HEK293 (cell line): Measurements from ENCODE around the gene MTTP.

ENCODE experiments used
- GLIS1 ChIP-seq: fragments of 450-650 bp; formaldehyde crosslinking; IDR thresholded peaks from 2 replicates; pipeline ENCODE4 v1.5.1; 2016; ENCODE audit warnings: missing biosample characterization, missing genetic modification characterization
- ZNF561 ChIP-seq: fragments of 450-650 bp; IDR thresholded peaks from 2 replicates; pipeline ENCODE4 v1.5.1; 2018; ENCODE audit warnings: missing biosample characterization, missing genetic modification characterization, borderline replicate concordance
- ZNF610 ChIP-seq: fragments of 450-650 bp; formaldehyde crosslinking; IDR thresholded peaks from 2 replicates; pipeline ENCODE4 v1.5.1; 2016; ENCODE audit warnings: missing biosample characterization, missing genetic modification characterization, borderline replicate concordance
- ZNF654 ChIP-seq: fragments of 450-650 bp; formaldehyde crosslinking; IDR thresholded peaks from 2 replicates; pipeline ENCODE4 v1.5.1; 2016; ENCODE audit warnings: low read depth, missing biosample characterization, missing genetic modification characterization
- TF ChIP-seq, protein P1 (sequence below): fragments of 450-650 bp; formaldehyde crosslinking; IDR thresholded peaks from 2 replicates; pipeline ENCODE4 v1.5.1; 2016; ENCODE audit warnings: missing biosample characterization, missing genetic modification characterization
- TF ChIP-seq, protein P2 (sequence below): fragments of 450-650 bp; formaldehyde crosslinking; IDR thresholded peaks from 2 replicates; pipeline ENCODE4 v1.5.0; 2017; ENCODE audit warnings: missing biosample characterization, missing genetic modification characterization, borderline replicate concordance
- TF ChIP-seq, protein P3 (sequence below): sonication (generic); formaldehyde crosslinking; IDR thresholded peaks from 2 replicates; pipeline ENCODE4 v1.8.1; 2022; ENCODE audit warnings: mild to moderate bottlenecking, moderate library complexity, missing genetic modification reagents
- TF ChIP-seq, protein P4 (sequence below): fragments of 450-650 bp; formaldehyde crosslinking; IDR thresholded peaks from 2 replicates; pipeline ENCODE4 v1.5.1; 2016; ENCODE audit warnings: missing biosample characterization, missing genetic modification characterization
- TF ChIP-seq, protein P5 (sequence below): fragments of 450-650 bp; formaldehyde crosslinking; conservative IDR thresholded peaks from 2 replicates; pipeline ENCODE4 v1.5.1; 2016; ENCODE audit warnings: low read depth, missing biosample characterization, missing genetic modification characterization

DNA sequence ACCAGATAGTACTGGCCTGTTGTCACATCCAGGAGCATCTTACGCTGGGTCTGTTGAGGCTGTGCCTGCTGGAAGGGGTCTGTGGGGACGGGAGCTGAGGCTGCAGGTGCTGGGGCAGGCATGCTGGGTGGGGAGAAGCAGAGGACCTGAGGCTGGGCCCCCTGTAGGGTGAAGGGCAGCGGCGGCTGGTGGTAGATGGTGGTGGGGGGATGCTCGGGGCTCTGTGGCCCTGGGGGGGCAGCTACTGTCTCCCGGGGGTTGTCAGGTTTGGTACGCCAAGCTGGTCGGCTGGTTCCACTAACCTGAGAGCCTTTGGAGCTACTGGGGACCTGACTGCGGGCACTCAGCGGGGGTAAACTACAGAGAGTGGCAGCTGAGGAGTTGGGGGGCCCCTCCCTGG is 75.2 kb downstream of the MTTP start:
- TF ChIP-seq, protein P1, sequence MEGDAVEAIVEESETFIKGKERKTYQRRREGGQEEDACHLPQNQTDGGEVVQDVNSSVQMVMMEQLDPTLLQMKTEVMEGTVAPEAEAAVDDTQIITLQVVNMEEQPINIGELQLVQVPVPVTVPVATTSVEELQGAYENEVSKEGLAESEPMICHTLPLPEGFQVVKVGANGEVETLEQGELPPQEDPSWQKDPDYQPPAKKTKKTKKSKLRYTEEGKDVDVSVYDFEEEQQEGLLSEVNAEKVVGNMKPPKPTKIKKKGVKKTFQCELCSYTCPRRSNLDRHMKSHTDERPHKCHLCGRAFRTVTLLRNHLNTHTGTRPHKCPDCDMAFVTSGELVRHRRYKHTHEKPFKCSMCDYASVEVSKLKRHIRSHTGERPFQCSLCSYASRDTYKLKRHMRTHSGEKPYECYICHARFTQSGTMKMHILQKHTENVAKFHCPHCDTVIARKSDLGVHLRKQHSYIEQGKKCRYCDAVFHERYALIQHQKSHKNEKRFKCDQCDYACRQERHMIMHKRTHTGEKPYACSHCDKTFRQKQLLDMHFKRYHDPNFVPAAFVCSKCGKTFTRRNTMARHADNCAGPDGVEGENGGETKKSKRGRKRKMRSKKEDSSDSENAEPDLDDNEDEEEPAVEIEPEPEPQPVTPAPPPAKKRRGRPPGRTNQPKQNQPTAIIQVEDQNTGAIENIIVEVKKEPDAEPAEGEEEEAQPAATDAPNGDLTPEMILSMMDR (tag by site-specific recombination) = no peak
- TF ChIP-seq ZNF654 (tag by site-specific recombination) = no peak
- no peak for TF ChIP-seq ZNF561 (tag by site-specific recombination)
- TF ChIP-seq GLIS1 (tag by site-specific recombination) = no peak
- TF ChIP-seq, protein P2, sequence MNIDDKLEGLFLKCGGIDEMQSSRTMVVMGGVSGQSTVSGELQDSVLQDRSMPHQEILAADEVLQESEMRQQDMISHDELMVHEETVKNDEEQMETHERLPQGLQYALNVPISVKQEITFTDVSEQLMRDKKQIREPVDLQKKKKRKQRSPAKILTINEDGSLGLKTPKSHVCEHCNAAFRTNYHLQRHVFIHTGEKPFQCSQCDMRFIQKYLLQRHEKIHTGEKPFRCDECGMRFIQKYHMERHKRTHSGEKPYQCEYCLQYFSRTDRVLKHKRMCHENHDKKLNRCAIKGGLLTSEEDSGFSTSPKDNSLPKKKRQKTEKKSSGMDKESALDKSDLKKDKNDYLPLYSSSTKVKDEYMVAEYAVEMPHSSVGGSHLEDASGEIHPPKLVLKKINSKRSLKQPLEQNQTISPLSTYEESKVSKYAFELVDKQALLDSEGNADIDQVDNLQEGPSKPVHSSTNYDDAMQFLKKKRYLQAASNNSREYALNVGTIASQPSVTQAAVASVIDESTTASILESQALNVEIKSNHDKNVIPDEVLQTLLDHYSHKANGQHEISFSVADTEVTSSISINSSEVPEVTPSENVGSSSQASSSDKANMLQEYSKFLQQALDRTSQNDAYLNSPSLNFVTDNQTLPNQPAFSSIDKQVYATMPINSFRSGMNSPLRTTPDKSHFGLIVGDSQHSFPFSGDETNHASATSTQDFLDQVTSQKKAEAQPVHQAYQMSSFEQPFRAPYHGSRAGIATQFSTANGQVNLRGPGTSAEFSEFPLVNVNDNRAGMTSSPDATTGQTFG (tag by site-specific recombination) = no peak
- TF ChIP-seq, protein P3, sequence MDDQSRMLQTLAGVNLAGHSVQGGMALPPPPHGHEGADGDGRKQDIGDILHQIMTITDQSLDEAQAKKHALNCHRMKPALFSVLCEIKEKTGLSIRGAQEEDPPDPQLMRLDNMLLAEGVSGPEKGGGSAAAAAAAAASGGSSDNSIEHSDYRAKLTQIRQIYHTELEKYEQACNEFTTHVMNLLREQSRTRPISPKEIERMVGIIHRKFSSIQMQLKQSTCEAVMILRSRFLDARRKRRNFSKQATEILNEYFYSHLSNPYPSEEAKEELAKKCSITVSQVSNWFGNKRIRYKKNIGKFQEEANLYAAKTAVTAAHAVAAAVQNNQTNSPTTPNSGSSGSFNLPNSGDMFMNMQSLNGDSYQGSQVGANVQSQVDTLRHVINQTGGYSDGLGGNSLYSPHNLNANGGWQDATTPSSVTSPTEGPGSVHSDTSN (CRISPR knock-in tag) = no peak
- TF ChIP-seq ZNF610 (tag by site-specific recombination) = no peak
- TF ChIP-seq, protein P4, sequence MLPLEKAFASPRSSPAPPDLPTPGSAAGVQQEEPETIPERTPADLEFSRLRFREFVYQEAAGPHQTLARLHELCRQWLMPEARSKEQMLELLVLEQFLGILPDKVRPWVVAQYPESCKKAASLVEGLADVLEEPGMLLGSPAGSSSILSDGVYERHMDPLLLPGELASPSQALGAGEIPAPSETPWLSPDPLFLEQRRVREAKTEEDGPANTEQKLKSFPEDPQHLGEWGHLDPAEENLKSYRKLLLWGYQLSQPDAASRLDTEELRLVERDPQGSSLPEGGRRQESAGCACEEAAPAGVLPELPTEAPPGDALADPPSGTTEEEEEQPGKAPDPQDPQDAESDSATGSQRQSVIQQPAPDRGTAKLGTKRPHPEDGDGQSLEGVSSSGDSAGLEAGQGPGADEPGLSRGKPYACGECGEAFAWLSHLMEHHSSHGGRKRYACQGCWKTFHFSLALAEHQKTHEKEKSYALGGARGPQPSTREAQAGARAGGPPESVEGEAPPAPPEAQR (tag by site-specific recombination) = no peak
- TF ChIP-seq, protein P5, sequence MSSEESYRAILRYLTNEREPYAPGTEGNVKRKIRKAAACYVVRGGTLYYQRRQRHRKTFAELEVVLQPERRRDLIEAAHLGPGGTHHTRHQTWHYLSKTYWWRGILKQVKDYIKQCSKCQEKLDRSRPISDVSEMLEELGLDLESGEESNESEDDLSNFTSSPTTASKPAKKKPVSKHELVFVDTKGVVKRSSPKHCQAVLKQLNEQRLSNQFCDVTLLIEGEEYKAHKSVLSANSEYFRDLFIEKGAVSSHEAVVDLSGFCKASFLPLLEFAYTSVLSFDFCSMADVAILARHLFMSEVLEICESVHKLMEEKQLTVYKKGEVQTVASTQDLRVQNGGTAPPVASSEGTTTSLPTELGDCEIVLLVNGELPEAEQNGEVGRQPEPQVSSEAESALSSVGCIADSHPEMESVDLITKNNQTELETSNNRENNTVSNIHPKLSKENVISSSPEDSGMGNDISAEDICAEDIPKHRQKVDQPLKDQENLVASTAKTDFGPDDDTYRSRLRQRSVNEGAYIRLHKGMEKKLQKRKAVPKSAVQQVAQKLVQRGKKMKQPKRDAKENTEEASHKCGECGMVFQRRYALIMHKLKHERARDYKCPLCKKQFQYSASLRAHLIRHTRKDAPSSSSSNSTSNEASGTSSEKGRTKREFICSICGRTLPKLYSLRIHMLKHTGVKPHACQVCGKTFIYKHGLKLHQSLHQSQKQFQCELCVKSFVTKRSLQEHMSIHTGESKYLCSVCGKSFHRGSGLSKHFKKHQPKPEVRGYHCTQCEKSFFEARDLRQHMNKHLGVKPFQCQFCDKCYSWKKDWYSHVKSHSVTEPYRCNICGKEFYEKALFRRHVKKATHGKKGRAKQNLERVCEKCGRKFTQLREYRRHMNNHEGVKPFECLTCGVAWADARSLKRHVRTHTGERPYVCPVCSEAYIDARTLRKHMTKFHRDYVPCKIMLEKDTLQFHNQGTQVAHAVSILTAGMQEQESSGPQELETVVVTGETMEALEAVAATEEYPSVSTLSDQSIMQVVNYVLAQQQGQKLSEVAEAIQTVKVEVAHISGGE (tag by site-specific recombination) = no peak
